GM12878 (cell line): ENCODE results near the gene CEP83. TPM values are rescaled to one million over a fixed set of nuclear protein-coding genes. Genes with fewer than 3 reads are reported as not detected.

Source experiments
- ATAC-seq: fragments of 200-7000 bp; cut with Tn5 transposase; 3 replicates; pipeline ENCODE4 v1.9.1; 2020; ENCODE audit warnings: mild to moderate bottlenecking, moderate library complexity
- BruUV-seq: library from RNA; stranded (reverse); fragments of 400-500 nt; replicated peaks from 2 replicates; lab custom pipeline; 2021; lab: Mats Ljungman, UMichigan
- CTCF ChIA-PET: fragments of 300-600 bp; sonication (Branson Sonifier 250); formaldehyde crosslinking; extraction: SDS; loops from one replicate; lab custom pipeline; 2021; ENCODE audit warnings: inconsistent platforms; lab: Yijun Ruan, JAX
- POLR2A ChIA-PET: fragments of 350-600 bp; formaldehyde crosslinking; extraction: SDS; loops from one replicate; lab custom pipeline; 2021; ENCODE audit warnings: inconsistent platforms; lab: Charles Lee
- RAD21 ChIA-PET: fragments of 300-600 bp; sonication (Branson Sonifier 250); formaldehyde crosslinking; loops from one replicate; lab custom pipeline; 2023; ENCODE audit warnings: antibody characterized with exemption; ENCODE audit not compliant: unreplicated experiment; lab: Charles Lee
- SMC1A ChIA-PET: fragments of 300-600 bp; sonication (Branson Sonifier 250); formaldehyde crosslinking; loops from one replicate; lab custom pipeline; 2023; ENCODE audit not compliant: unreplicated experiment, uncharacterized antibody; lab: Charles Lee
- DNase-seq: peaks from one replicate; pipeline ENCODE4 v3.0.0-alpha.2; 2011; ENCODE audit warnings: low read depth, low spot score
- FAIRE-seq: peaks from 3 replicates; lab custom pipeline; 2011; peaks lifted over from hg19 to GRCh38; lab: Jason Lieb, UNC
- H2AFZ ChIP-seq: 2 replicates; pipeline ENCODE4 v1.6.0; 2011; ENCODE audit warnings: low read depth, low read length, control low read depth; ENCODE audit not compliant: control insufficient read depth
- H3K27ac ChIP-seq: 2 replicates; pipeline ENCODE4 v1.5.1; 2011; ENCODE audit warnings: control low read depth; ENCODE audit not compliant: control insufficient read depth, insufficient read depth
- H3K27me3 ChIP-seq, 2 experiments: replicated peaks in 1 of 2; 2 replicates each; pipeline versions ENCODE4 v1.6.0 to v1.6.1; 2011; ENCODE audit warnings: low read length in 1 of 2; ENCODE audit not compliant: control insufficient read depth in 2 of 2, insufficient read depth in 2 of 2
- H3K36me3 ChIP-seq, 2 experiments: 2 replicates each; pipeline ENCODE4 v1.5.1; 2011; ENCODE audit warnings: low read length in 1 of 2; ENCODE audit not compliant: control insufficient read depth in 2 of 2, insufficient read depth in 2 of 2
- H3K4me1 ChIP-seq: 2 replicates; pipeline ENCODE4 v1.6.1; 2011; ENCODE audit warnings: mild to moderate bottlenecking, low read length, moderate library complexity, mixed read lengths; ENCODE audit not compliant: control insufficient read depth, insufficient read depth
- H3K4me2 ChIP-seq: 2 replicates; pipeline ENCODE4 v1.6.0; 2011; ENCODE audit warnings: control low read depth; ENCODE audit not compliant: control insufficient read depth, insufficient read depth
- H3K4me3 ChIP-seq: fragments of 200-600 bp; sonication (generic); 2 replicates; pipeline ENCODE4 v1.5.1; 2016
- H3K79me2 ChIP-seq: 2 replicates; pipeline ENCODE4 v1.6.0; 2011; ENCODE audit warnings: low read length; ENCODE audit not compliant: control insufficient read depth, insufficient read depth
- H3K9ac ChIP-seq: 2 replicates; pipeline ENCODE4 v1.8.0; 2011; ENCODE audit warnings: low read length, control low read depth, mixed read lengths; ENCODE audit not compliant: control insufficient read depth, insufficient read depth
- H3K9me3 ChIP-seq: replicated peaks from 3 replicates; pipeline ENCODE4 v1.5.1; 2011; ENCODE audit warnings: mild to moderate bottlenecking, low read length; ENCODE audit not compliant: control insufficient read depth, insufficient read depth
- H4K20me1 ChIP-seq: 2 replicates; pipeline ENCODE4 v1.6.0; 2011; ENCODE audit not compliant: control insufficient read depth, insufficient read depth
- CHD2 ChIP-seq: IDR thresholded peaks from 2 replicates; pipeline ENCODE4 v1.6.1; 2011; ENCODE audit warnings: low read depth, low read length, improper control_type of control experiment, borderline replicate concordance
- CREM ChIP-seq: IDR thresholded peaks from 2 replicates; pipeline ENCODE4 v1.6.1; 2014; ENCODE audit warnings: antibody characterized with exemption, low read depth
- CTCF ChIP-seq, 3 experiments: IDR thresholded peaks in 2 of 3; conservative IDR thresholded peaks in 1 of 3; 2 replicates each; pipeline ENCODE4 v1.5.1; 2011; ENCODE audit warnings: low read depth in 3 of 3, low read length in 3 of 3, mild to moderate bottlenecking in 3 of 3, control low read depth in 2 of 3, moderate library complexity in 2 of 3, inconsistent platforms in 1 of 3, mixed read lengths in 1 of 3; ENCODE audit not compliant: control insufficient read depth in 2 of 3, insufficient read depth in 1 of 3; ENCODE audit errors: extremely low read depth in 1 of 3
- EED ChIP-seq: sonication (generic); IDR thresholded peaks from 2 replicates; pipeline ENCODE4 v1.6.1; 2016; ENCODE audit warnings: antibody characterized with exemption, low read depth
- EGR1 ChIP-seq, 2 experiments: IDR thresholded peaks; 1 replicate in 1 of 2; 2 replicates in 1 of 2; pipeline ENCODE4 v1.6.1; 2011 to 2012; ENCODE audit warnings: low read depth in 2 of 2, low read length in 2 of 2, borderline replicate concordance in 1 of 2, mild to moderate bottlenecking in 1 of 2, moderate library complexity in 1 of 2
- HCFC1 ChIP-seq: fragments of 150-350 bp; IDR thresholded peaks from 2 replicates; pipeline ENCODE4 v1.6.1; 2014; ENCODE audit warnings: low read length
- IRF3 ChIP-seq: fragments of 450-650 bp; IDR thresholded peaks from 2 replicates; pipeline ENCODE4 v1.6.1; 2014; ENCODE audit warnings: mild to moderate bottlenecking
- KLF5 ChIP-seq: fragments of 450-650 bp; IDR thresholded peaks from 2 replicates; pipeline ENCODE4 v1.6.1; 2014; ENCODE audit warnings: mild to moderate bottlenecking; ENCODE audit not compliant: partially characterized antibody
- MYB ChIP-seq: fragments of 150-350 bp; IDR thresholded peaks from 2 replicates; pipeline ENCODE4 v1.6.1; 2014; ENCODE audit warnings: mild to moderate bottlenecking, low read depth, low read length, borderline replicate concordance
- NR2C1 ChIP-seq: fragments of 450-650 bp; IDR thresholded peaks from 2 replicates; pipeline ENCODE4 v1.6.1; 2017; ENCODE audit warnings: antibody characterized with exemption, mild to moderate bottlenecking, moderate library complexity
- PAX8 ChIP-seq: fragments of 450-650 bp; IDR thresholded peaks from 2 replicates; pipeline ENCODE4 v1.6.1; 2017; ENCODE audit warnings: mild to moderate bottlenecking, moderate library complexity
- RAD21 ChIP-seq: IDR thresholded peaks from 2 replicates; pipeline ENCODE4 v1.6.1; 2011; ENCODE audit warnings: mild to moderate bottlenecking, low read depth, low read length, moderate library complexity; ENCODE audit not compliant: insufficient read depth
- RBBP5 ChIP-seq: fragments of 200-600 bp; sonication (generic); conservative IDR thresholded peaks from 2 replicates; pipeline ENCODE4 v1.6.1; 2016
- SIN3A ChIP-seq: IDR thresholded peaks from 2 replicates; pipeline ENCODE4 v1.6.1; 2012; ENCODE audit warnings: low read depth, low read length, improper control_type of control experiment
- SMAD1 ChIP-seq: fragments of 450-650 bp; IDR thresholded peaks from 2 replicates; pipeline ENCODE4 v1.6.1; 2018; ENCODE audit warnings: mild to moderate bottlenecking, low read depth; ENCODE audit not compliant: partially characterized antibody
- SUZ12 ChIP-seq: fragments of 200-600 bp; sonication (generic); IDR thresholded peaks from one replicate; pipeline ENCODE4 v1.6.1; 2018; ENCODE audit warnings: antibody characterized with exemption, mild to moderate bottlenecking; ENCODE audit not compliant: unreplicated experiment
- ZNF274 ChIP-seq: IDR thresholded peaks from one replicate; pipeline ENCODE4 v1.8.0; 2011; ENCODE audit not compliant: insufficient read length, insufficient read depth
- ZNF592 ChIP-seq: fragments of 450-650 bp; IDR thresholded peaks from 2 replicates; pipeline ENCODE4 v1.6.1; 2017; ENCODE audit warnings: mild to moderate bottlenecking, moderate library complexity
- ZNF622 ChIP-seq: fragments of 450-650 bp; IDR thresholded peaks from 2 replicates; pipeline ENCODE4 v1.6.1; 2017; ENCODE audit warnings: mild to moderate bottlenecking, inconsistent platforms
- WGBS: methylation state at CpG from one replicate; pipeline ENCODE4 v1.1.6; 2016; ENCODE audit warnings: low lambda C conversion rate; ENCODE audit not compliant: insufficient replicate concordance, insufficient coverage; ENCODE audit errors: missing lambda C conversion rate; 5-methylcytosine and 5-hydroxymethylcytosine counted together
- in situ Hi-C: fragments of 300-500 bp; cut with MboI; formaldehyde crosslinking; loops from 9 replicates; pipeline ENCODE4 v1.14.3; 2018; ENCODE audit warnings: mixed read lengths
- intact Hi-C: fragments of 100-400 bp; cut with micrococcal nuclease; formaldehyde crosslinking; loops from one replicate; pipeline ENCODE4 v1.14.2; 2022; ENCODE audit not compliant: unreplicated experiment
- polyA plus RNA-seq, 11 experiments: library from polyadenylated mRNA; depleted of rRNA in 4 of 11; unstranded in 6 of 11; stranded (reverse) in 5 of 11; fragments of >200 nt; fragmentation: Nextera tagmentation in 4 of 11; fragmentation: Illumina TruSeq in 1 of 11; extraction: Ambion mirVana in 4 of 11; extraction: Trizol in 1 of 11; gene quantifications; 1 replicate in 1 of 11; 2 replicates in 10 of 11; pipeline versions ENCODE4 v1.2.1 to v1.2.3, GENCODE V29; 2011 to 2016; ENCODE audit warnings: inconsistent platforms in 2 of 11, missing spikeins in 2 of 11, low read depth in 1 of 11
- total RNA-seq, 4 experiments: library from RNA; depleted of rRNA in 3 of 4; stranded (reverse); fragments of >200 nt in 3 of 4; fragmentation: Illumina TruSeq in 1 of 4; extraction: Trizol in 1 of 4; gene quantifications; 2 replicates each; pipeline versions ENCODE4 v1.2.1 to v1.2.3, GENCODE V29; 2013 to 2021

The CEP83 gene
- total and polyA plus RNA-seq, 10 of the 15 experiments (the other 5 are each of a cell fraction or from before 2014, with no cell fraction given), result 4.3 to 39.0 (median 22.5) TPM

GRCh38 chr12:94488463-94488862 is 28.8 kb upstream of the CEP83 start:
- in situ Hi-C loops (no loop called here), intact Hi-C loops (no loop called here)
- Histone ChIP-seq H3K79me2 (no peaks in the 10 kb centered on the region), H3K27me3 (no peaks in the 10 kb centered on the region), H3K4me2 (peak overlapping the region; percentile 46), H2AFZ (peak overlapping the region; percentile 31; the same call in 1 of the 2 replicates), H3K4me1 (peaks cover 13% of the 10 kb centered on the region), H3K9ac (no peak overlapping the region), H4K20me1 (no peaks in the 10 kb centered on the region), H3K4me3 (no peak overlapping the region), H3K27ac (peak overlapping the region; percentile 32; the same call in 1 of the 2 replicates), H3K9me3 (no peaks in the 10 kb centered on the region), H3K36me3 (no peaks in the 10 kb centered on the region)
- POLR2A ChIA-PET, result no interaction called here
- FAIRE-seq, result no peak
- no TSS peak for BruUV-seq
- SMC1A ChIA-PET, result interaction anchor here (0.7 to 1.4 kb wide), 4 partner anchors 30 to 354 kb away, joined by 3 to 4 read pairs (median 3); no protein-coding TSS in a partner anchor
- peak; percentile 56 for DNase-seq
- CTCF ChIA-PET, result no interaction called here
- RAD21 ChIA-PET, result interaction anchor here (0.8 kb wide), 2 partner anchors 35 to 331 kb away, joined by 3 read pairs; no protein-coding TSS in a partner anchor
- ATAC-seq, result peak; percentile 100
- WGBS, result 0% methylated on average over 2 of the region's 2 CpGs
- no peak for TF ChIP-seq SIN3A
- no peak for TF ChIP-seq RAD21
- 0 out of 2 replicates have a peak, but pooled peaks have one; percentile 17 for TF ChIP-seq CREM
- no peak for TF ChIP-seq SMAD1
- no peak for TF ChIP-seq NR2C1
- no peak for TF ChIP-seq ZNF592
- no peak for TF ChIP-seq PAX8
- no peak for TF ChIP-seq ZNF622
- no peak for TF ChIP-seq CHD2
- no peak for TF ChIP-seq ZNF274
- TF ChIP-seq EGR1 (IDR thresholded peaks at IDR 0.05; ENCODE audit: borderline replicate concordance in 1 of 2, low read depth in 2 of 2, low read length in 2 of 2), result no peak
- peak; percentile 42; the same call in 1 of the 2 replicates for TF ChIP-seq EED
- no peak for TF ChIP-seq CTCF (IDR thresholded peaks at IDR 0.05 in 2 of 3, conservative IDR thresholded peaks at IDR 0.05 in 1 of 3; ENCODE audit: control insufficient read depth in 2 of 3, extremely low read depth in 1 of 3, insufficient read depth in 1 of 3, low read depth in 3 of 3, low read length in 3 of 3)
- no peak for TF ChIP-seq HCFC1
- no peak for TF ChIP-seq RBBP5
- no peak for TF ChIP-seq SUZ12
- no peak for TF ChIP-seq MYB
- TF ChIP-seq KLF5, result no peak
- TF ChIP-seq IRF3, result no peak
